T-helper 2 cell treated with Interferon-gamma antibody and Interleukin-4, amounts not matched to agents 100 ng/mL and 5 ng/mL, for 36 hours (primary cell): ENCODE results near the gene PKP2. TPM values are rescaled to one million over a fixed set of nuclear protein-coding genes. Genes with fewer than 3 reads are reported as not detected.
"Not testable (repeated sequence)": the region's sequence is repeated elsewhere in the genome, so short reads cannot be mapped to it uniquely, and the experiment has no call there.

Source experiments
- intact Hi-C: fragments of 100-400 bp; cut with micrococcal nuclease; formaldehyde crosslinking; loops from one replicate; pipeline ENCODE4 v1.15.1; 2023
- total RNA-seq: library from RNA; stranded (reverse); gene quantifications from 2 replicates; pipeline ENCODE4 v1.2.3, GENCODE V29; 2022

Gene PKP2
- total RNA-seq, 1 donor from 2014 or later = 0.16 TPM

- intact Hi-C loops = no loop called here
Measured at GRCh38 chr12:32897281-32897610, 669 bp upstream of the PKP2 start.

GRCh38 chr12:32895688-32896431, 717 bp downstream of the PKP2 start:
- intact Hi-C loops = no loop called here

DNA sequence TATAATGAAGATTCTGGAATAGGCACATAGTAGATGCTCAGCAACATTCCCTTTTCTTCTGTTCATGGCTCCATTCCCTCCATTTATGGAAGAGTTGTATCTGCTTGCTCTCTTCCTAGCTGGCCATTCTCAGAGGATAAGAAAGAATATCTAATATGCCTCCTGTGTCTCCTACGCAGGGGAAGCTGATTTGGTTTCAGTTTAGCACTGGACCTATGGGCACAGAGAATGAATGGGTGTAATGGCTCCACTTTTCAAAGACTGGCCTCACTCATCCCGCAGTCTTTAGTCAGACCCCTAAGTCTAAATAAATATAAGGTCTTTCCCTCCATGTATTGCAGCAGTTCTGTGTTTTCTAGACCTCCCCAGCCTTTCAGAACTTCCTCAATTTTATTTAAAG, 2.0 kb downstream of the PKP2 start:
- intact Hi-C loops = no loop called here

- intact Hi-C loops = no loop called here
Measured at GRCh38 chr12:32893458-32893857, 3.1 kb downstream of the PKP2 start.

DNA sequence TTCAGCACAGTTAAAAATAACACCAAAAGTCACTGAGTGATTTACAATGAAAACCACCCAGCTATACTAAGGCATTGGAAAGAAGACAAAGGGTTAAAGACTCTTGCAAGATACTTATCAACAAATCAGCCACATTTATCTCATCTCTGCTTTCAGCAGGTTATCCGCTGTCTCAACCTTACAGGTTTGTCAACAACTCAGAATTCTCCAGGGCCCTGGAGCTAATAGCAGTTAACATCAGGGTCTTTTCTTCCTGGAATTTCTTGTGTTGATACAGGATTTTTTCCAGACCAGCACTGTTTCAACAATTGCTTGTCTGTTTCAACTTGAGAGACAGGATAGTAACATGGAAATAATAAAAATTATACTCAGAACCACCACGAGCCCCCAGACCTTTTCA, 3.5 kb downstream of the PKP2 start:
- intact Hi-C loops = no loop called here

DNA sequence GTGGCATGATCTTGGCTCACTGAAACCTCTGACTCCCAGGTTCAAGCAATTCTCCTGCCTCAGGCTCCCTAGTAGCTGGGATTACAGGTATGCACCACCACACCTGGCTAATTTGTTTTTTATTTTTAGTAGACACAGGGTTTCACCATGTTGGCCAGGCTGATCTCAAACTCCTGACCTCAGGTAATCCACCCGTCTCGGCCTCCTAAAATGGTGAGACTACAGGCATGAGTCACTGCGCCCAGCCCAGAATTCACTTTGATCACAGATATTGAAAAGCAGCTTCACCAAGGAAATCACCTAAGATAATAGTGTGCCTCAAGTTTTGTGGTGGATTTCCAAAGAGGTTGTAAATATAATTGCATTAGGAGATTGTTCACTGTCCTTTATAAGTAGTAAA, 4.2 kb downstream of the PKP2 start:
- intact Hi-C loops = not testable (repeated sequence)

GRCh38 chr12:32891956-32892355, 4.6 kb downstream of the PKP2 start:
- intact Hi-C loops = no loop called here

DNA sequence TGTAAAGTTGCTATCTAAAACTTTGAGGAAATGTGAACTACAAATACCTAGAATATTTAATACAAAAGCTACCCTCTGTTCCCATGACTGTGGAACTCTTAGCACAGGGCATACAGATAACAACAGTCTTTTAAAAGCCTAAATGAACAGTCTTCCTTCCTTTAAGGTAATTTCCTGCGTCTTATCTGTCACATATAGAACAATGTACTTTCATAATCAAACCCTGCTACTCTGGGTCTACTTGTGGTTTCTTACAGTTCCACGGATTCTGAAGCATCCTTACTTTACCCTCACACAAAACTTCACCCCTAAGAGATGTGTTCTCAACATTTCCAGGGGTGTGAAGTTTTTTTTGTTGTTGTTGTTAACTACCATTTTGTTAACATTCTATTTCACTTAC, 5.1 kb downstream of the PKP2 start:
- intact Hi-C loops = no loop called here

DNA sequence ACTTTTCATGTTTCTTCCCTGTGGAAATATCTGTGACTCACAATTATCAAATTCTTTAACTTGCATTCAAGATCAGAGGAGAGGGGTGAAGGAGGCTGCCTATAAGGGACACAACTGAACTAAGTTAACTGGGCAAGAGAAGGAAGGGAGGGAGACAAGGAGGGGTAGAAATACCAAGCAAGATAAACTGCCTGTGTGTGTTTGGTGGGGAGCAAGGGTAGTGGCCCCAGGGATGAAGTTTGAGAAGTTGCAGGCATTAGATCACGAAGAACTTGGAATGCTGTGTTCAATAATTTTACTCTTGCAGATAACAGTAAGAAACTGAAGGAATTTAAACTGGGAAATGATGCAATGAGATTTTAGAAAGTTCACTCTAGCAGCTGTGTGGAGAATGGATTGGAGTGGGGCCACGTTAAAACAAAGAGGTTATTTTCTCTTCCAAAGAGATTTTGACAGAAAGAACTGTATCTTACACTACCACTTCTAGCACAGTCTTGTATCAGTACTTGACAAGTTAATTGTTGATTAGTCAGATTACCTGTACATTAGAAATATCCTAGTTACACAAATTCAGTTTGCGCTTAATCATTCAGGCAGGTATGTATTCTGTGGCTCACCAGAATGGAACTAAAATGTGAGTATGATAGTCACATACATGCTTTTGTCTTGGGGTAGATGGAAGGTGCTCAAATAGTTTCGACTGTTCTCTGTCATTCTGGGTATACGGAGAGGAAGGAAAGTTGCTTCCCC, 7.4 kb downstream of the PKP2 start:
- intact Hi-C loops = no loop called here

- intact Hi-C loops = no loop called here
Measured at GRCh38 chr12:32887058-32887457, 9.5 kb downstream of the PKP2 start.

DNA sequence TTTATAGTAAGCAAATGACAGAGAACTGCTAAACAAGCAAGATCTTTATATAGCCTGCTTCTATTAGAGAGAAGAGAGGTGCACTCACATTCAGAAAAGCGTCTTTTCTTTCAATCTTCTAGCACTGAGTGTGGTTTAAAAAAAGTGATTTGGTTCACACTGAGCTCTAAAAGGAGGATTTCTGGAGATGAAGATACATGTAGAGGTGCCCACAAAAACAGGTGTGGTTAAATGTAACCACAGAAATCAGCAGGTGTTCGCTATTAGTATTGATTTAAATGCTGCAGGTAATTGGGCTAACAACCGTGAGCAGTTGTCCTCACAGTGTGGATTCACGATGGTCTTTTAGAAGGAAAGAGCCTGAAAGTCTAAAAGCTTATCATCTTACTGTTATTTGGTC, 10.7 kb downstream of the PKP2 start:
- intact Hi-C loops = no loop called here

GRCh38 chr12:32884962-32885361, 11.6 kb downstream of the PKP2 start:
- intact Hi-C loops = no loop called here

DNA sequence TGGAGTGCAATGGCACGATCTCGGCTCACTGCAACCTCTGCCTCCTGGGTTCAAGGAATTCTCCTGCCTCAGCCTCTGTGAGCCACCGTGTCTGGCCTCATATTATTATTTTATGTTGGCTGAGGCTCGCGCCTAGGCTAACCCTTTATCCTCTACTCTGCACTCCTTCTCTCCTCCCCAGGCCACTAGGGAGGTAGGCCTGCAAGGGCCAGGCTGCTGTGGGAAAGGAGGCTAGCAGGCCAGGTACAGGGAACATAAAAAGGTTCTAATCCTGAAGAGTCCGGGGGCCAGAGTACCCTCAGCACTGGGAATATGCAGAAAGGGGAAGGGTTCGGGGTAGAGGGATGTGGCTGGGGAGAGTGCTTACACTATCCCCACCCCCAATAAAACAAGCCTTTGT, 14.9 kb downstream of the PKP2 start:
- intact Hi-C loops = no loop called here

DNA sequence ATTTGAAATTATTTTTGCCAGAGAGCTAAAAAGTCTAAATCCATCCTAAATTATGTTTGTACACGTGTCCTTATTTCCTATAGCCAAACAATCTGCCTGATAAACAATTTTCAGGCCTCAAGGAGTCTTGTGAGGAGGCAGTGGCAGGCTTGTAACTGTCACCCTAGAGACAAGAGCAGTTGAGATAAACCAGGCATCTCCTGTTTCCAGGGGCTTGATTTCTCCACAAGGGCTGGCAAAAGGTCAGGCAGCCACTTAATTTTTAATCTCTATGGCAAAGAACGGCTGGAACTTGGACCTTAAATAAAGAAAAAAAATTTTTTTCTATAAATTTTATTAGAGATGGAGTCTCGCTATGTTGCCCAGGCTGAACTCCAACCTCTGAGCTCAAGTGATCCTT, 15.5 kb downstream of the PKP2 start:
- intact Hi-C loops = no loop called here

GRCh38 chr12:32879066-32879465, 17.5 kb downstream of the PKP2 start:
- intact Hi-C loops = not testable (repeated sequence)

DNA sequence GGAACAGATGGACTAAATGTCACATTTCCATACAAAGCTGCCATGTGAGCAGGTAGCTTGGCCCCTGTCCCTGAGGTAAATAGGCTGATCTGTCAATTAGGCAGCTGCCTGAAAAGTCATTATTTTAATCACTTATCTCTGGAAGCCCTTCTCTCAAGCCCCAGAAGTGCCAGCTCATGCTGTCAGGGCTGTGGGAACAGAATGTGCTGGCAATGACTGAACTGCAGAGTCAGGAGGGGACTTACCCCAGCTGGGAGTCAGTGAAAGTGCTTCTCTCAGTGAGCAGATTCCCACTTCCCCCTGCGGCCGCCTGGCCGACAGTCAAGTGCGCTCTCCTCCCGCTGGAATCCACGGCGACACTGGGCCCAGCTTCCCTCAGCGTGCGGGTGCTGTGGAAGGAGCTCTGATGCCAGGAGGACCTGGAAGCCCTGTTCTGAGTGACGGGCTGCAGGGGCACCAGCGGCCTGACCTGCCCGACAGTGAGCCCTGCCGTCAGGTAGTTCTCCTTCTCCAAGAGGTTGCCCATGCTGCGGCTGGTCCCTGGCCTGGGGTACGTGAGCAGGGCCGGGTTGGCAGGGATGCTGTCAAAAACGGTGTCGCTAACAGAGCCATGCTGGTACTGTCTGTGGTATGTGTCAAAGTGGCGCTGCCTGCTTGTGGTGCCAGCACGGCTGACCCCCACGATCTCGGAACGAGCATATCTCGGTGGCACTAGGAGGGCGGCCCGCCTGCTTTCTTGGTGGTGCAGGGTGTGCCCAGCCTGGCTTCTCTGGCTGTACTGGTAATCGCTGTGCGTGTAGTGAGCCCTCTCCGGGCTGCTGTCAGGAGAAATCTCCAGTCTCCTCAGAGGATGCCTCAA, 18.7 kb downstream of the PKP2 start:
- intact Hi-C loops = no loop called here

DNA sequence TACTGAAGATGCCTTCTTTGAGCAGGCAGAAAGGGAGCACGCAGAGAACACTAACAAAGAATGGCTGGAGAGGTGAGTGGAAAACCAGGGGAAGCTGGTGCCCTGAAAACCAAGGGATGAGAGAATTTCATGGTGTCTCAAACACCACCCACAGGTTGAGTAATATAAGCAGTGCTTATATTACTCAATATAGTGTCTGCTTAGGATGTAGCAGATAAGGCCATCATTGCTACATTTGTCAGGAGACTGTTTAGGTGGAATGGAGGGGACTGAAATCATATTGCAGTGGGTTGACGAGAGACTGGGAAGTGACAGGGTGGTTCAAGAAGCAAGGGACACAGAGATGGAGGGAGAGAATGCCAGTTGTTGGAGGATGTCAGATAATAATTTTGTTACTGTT, 20.6 kb downstream of the PKP2 start:
- intact Hi-C loops = no loop called here

DNA sequence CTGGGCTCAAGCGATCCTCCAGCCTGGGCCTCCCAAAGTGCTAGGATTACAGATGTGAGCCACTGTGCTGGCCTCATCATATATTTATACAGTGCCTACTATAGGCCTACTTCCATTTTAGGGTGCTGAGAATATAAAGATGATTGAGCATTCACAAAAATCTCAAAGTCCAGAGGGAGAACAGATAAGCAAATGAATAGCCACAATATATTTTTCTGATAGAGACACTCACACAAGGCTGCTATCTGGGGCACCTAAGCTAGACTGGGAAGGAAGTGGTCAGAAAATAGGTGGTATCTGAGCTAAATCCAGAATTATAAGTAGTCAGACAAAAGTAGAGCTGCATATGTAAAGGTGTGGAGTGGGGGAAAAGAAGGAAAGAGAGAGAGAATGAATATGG, 21.6 kb downstream of the PKP2 start:
- intact Hi-C loops = no loop called here

- intact Hi-C loops = no loop called here
Measured at GRCh38 chr12:32874078-32874477, 22.5 kb downstream of the PKP2 start.

DNA sequence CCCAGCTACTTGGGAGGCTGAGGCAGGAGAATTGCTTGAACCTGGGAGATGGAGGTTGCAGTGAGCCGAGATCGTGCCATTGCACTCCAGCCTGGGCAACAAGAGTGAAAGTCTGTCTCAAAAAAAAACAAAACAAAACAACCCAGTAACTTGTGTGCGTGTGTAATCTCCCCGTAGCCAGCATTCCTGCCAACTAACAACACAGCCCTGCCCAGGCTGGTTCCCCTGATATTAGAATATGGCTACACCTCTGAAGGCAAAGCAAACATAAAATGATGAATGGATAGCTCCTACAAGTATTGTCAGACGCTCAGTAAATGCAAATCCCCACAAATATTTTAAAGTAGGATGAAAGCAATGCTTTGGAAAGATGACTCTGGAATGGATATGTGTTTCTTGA, 24.2 kb downstream of the PKP2 start:
- intact Hi-C loops = not testable (repeated sequence)

DNA sequence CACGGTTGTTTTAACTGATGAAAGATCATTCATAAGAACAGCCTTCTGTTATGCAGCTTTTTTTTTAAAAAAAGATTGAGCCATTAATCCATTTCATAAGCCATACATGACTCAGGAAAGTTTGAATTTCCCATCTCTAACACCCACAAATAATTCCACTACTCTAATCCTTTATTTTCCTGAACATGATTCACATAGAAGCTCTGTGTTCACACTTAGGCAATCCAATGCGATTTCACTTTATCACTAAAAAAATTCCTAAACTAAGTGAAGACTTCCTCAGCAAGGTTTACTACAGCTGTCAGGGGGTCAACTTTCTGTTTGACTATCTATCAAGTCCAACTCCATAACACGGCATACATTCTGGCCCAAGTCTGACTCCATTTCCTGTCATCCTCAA, 25.9 kb downstream of the PKP2 start:
- intact Hi-C loops = no loop called here

- intact Hi-C loops = no loop called here
Measured at GRCh38 chr12:32868885-32869284, 27.7 kb downstream of the PKP2 start.
